Activated CD8-positive, alpha-beta memory T cell treated with anti-CD3 and anti-CD28 coated beads, Interleukin-2, amount 50 U/mL, for 1 hour (primary cell): ENCODE measurements around the gene SLC38A3.
A peak's percentile ranks its signal among the peaks of the same experiment; 100 is the strongest.
"Not testable (repeated sequence)": the region's sequence is repeated elsewhere in the genome, so short reads cannot be mapped to it uniquely, and the experiment has no call there.

Experiments used
- DNase-seq: peaks from one replicate; pipeline ENCODE4 v3.0.0-alpha.2; 2020; ENCODE audit errors: extremely low read depth

The SLC38A3 gene

DNA sequence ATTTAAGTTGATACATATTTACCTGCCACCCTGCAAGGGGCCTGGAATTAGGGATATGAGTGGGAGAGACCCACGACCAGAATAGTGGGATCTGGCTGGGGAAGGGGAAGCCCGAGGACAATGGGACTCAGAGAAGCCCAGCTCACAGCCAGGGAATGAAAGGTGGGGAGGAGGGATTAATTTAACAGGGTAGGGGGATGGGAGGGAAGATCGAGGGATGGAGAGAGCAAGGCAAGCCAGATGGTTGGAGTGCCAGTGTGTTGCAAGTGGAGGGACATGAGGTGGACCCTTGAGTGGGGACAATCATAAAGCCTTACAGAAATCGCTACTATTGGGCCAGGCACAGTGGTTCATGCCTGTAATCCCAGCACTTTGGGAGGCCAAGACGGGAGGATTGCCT is 26.5 kb downstream of the SLC38A3 start:
- no peak for DNase-seq

DNA sequence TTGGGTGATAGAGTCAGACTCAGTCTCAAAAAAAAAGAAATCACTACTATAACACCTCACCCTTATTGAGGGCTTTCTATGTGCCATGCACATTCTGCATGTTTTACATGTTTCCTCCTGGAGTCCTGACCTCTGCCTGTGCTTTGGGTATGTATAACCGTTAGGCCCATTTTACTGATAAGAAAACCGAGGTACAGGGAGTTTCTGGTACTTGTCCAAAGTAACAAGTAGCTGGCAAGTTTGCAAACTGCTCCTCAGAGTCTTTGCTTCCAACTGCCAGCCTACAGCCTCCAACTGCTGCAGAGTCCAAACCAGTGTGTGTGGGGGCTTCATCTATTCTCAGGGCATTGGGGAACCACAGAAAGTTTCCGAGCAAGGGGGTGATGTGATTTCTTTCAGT is 27.2 kb downstream of the SLC38A3 start:
- no peak for DNase-seq

DNA sequence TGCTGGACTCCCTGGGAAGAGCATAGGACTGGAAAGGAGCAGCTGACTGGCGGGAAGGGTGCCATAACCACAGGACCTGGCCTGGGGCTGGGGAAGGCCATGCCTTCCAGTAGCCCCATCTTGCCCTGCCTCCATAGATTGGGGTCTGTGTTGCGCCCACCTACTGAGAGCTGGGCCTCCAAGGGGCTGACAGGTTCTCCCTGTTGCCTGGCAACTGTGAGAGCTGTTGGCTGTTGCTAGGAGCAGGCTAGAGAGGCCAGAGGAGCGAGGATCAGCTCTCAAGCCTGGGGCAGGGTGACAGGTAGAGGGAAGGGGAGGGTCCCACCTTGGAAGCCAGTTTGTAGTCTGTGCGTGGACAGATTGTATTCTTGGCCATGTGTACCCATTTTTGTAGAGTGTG is 28.1 kb downstream of the SLC38A3 start:
- no peak for DNase-seq

DNA sequence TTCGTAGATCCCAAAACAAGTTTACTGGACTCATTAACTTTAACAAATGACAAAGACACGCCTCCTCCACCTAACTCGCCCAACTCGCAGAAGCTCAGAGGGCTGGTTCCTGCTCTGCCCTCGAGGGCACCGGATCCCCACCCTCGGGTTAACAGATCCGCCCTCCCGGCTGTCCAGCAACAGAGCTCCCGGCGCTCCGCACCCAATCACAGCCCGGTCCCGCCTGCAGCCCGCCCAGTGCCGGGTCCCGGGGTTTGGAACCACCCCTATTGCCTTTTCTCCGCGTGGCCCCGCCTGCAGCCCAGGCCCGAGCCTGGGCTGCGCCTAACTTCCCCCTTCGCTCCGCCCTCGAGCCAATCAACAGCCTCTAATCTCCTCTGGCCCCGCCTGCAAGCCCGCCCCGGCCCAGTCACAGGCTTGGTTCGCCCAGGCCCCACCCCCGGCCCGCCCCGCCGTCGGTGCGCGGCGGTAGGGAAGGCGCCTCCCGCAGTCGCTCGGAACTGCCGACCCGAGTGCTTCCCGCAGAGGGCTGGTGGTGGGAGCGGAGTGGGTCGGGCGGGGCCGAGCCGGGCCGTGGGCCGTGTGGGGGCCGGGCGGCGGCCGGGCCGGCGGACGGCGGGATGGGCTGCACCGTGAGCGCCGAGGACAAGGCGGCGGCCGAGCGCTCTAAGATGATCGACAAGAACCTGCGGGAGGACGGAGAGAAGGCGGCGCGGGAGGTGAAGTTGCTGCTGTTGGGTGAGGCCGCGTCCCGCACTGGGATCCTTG is 30.8 kb downstream of the SLC38A3 start, which contains the start of gene GNAI2:
Gene GNAI2, plus strand, starts transcription at position 489 of the 768 bp plus-strand sequence. Its CDS starts 132 bp downstream, at position 621.
- peak; percentile 96 for DNase-seq

DNA sequence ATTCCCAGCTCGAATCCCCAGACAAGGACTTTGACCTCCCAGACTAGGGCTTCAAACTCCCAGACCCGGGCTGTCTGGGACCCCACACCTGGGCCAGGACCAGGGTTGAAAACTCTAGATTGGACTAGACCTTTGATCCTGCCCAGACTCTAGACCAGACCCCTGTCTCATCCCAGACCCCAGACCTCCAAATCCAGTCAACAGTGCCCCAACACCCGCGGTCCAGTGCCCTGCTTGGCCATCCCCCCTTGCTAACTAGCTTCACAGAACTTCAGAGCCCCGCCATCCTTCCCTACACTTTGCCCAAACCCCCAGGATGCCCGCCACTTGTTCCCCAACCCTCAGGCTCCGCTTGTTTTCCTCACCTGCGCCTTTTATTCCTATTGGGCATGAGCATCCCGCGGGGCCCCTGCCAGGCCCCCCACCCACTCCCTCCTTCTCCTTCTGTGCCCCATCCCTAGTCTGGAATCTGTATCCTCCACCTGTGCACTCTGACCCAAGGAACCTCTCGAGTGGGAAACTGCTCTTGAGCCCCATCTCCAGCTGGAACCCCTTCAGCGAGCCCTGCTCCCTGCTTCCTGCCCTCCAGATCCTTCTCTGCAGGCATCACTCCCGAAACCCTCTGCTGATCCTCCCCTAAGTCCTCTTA is 31.5 kb downstream of the SLC38A3 start:
- DNase-seq, result no peak

DNA sequence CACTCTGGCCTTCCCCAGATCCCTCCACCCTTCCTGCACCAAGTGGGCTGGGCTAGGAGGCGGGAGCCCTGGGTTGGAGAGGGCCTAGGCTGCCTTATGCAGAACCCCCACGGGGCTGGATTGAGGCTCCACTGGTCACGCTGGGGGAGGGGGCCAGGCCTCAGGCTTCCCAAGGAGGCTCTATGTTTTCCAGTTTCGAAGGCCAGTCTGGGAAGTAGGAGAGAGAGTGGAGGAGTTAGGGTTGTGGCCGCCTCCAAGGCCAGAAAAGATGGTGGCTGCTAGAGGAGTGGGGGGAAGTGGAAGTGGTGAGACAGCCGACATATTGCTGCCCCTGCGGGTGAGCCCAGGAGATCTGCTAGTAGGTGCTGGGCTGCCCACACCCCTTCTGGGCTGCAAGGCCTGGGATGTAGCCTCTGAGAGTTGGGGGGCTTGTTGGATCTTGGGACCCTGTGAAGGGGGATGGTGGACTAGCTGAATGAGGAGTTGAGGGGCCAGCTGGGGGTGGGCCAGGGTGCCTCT is 32.1 kb downstream of the SLC38A3 start:
- no peak for DNase-seq

DNA sequence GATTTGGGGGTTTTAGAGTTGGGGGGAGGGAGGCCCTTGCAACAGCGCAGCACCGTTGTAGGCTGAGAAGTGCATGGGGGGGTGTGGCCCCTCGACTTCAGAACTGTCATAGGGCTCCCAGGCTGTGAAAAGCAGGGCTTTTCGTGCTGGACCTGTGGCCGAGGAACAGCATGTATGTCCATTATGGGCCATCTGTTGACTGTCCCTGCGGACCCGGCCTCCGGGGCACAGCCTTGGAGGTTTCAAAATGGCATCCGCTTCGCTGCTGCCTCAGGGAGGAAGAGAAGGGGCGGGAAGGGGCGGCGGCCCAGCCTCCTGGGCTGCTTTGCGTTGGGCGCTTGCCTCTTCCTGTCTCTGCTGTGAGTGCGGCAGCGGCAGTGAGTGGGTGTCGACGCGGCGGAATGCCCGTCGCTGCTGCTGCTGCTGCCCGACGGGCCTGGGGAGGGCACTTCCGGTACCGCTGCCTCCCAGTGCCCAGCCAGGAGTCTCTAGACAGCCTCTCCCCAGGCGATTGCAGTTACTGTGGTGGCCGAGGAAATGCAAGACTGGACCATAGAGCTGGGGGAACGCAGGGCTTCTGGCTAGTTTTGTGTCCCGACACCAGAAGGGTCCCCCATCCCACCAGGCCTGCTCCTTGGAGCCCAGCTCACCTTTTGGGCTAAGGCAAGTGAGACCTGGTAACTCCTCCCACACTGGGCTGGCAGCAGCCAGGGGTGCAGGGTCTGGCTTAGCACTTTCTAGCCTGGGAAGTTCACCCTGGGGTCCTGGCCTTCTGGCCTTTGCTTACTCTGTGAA is 32.9 kb downstream of the SLC38A3 start:
- DNase-seq, result peak; percentile 59

DNA sequence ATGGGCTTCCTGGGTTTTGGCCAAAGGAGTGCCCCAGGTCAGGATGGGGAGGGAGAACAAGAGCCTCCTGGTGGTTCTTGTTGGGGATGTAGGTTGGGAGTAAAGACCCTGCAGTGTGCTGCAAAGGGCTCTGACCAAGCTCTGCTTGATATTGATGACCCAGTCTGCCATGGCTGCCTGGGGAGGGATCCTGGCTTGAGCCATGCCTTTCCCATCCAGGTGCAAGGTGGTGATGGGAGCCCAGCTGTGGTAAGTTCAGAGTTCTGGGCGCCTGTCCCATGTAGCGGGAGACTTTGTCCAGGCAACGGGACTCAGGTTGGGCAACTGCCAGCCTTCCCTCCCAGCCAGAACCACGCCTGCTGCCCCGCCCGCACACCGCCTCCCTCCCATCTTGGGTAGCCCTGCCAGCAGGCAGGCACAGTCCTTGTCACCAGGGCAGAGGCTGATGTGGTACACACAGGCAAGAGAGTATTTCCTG is 33.5 kb downstream of the SLC38A3 start:
- no peak for DNase-seq

DNA sequence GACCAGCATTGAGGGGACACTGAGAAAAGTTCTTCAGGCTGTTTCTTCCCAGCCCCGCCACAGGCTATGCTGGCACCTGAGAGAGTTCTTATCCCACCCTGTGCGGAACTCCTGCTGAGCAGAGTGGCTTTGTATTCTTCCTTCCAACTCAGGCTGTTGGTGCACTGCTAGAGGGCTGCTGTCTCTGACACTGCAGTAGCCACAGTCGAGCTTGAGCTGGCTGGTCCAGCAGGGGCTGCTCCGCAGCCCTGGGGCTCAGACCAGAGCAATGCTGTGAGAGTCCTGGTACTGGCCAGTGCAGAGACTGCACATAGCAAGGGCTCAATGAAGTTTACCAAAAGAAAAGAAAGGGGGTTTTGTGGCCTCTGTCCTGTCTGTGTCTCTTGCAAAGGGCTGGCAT is 34.6 kb downstream of the SLC38A3 start:
- no peak for DNase-seq

DNA sequence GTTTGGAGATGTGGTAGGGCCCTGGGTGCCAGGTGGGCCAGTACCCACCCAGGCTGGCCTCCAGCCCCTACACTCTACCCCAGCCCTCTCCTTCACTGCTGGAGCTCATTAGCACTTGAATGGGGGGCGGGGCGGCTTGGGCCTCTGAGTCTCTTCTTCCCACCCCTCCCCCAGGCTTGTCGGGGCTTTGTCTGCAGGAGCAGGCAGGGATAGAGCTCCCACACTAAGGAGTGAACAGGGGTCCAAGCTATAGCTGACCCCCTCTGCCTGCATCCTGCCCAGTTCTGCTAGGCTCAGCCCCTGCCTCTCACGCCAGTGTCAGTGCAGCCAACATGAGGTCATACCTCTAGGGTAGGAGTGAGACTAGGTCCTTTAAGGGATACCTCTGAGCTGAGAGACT is 36.1 kb downstream of the SLC38A3 start:
- no peak for DNase-seq

DNA sequence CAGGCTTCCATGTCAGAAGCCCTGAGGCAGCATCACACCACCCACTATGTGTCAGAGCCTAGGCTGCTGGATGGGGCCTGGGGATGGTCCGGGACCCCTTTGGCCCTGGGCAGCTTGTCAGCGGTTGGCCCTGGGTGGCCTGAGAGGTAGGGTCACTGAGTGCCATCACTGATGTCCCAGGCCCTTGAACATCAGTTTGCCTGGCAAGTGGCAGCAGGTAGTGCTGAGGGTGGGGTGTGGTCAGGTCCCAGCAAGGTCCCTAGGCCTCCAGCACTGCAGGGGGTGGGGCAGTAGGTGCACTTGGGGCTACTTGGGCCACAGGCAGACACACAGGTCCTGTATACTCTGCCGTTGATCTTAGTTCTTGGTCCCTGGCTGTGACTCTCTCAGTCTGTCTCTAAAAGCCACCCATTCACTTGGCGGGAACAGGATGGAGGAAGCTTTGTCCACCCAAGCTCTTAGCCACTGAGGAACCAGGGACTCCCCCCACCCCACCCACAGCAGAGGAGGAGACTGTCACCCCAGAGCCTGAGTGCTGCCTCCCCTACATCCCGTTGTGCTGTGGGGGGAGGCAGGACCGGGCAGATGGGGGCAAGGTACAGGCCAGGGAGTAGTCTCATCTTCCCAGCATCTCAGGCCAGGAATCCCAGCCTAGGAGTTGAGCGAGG is 36.8 kb downstream of the SLC38A3 start:
- DNase-seq, result no peak

DNA sequence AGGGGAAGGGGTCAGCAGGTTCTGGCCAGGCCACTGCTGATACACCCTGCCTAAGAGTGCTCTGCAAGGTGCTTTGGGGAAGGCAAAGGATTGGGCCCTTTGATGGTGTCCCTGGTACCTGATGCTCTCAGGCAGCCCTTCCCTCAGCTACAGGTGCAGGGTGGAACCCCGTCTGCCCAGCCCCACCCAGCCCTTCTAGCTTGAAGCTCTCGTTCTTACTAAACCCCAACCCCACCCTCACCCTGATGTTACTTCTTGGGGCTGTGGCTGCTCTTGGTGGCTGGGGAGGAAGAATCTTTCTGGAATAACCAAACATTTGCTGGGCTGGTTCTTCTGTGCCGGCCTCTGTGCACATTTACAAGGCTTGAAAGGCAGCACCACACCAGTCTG is 37.3 kb downstream of the SLC38A3 start:
- no peak for DNase-seq

DNA sequence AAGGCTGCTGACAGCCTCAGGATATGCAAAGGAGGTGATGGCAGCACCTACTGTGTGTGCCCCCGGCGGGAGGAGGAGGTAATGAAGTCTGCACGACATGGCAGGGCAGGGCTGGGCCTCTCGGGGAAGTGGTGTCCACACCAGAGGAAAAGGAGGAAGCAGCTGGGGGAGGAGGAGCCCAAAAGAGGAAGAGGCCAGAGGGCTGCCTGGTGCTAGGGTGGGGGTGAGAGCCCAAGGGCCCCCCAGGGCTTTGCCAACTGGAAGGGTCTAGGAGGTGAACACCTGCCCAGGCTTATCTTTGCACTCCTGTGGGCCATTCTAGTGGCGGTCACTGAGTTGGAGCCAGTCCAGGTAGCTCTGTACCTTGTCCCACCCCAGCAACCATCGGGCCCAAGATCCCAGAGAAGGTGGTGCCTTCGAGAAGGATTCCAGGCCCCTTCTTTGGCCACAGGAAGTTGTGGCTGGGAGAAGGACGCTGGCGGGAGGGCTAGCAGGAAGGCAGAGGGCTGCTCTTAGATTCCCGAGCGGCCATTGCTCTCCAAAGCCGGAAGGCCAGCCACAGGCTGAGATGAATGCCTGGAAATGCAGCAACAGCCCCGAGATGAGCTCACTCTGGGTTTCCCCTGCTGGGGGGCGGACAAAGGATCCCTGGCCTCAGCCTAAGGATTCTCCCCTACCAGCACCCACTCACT is 37.9 kb downstream of the SLC38A3 start:
- DNase-seq, result no peak

DNA sequence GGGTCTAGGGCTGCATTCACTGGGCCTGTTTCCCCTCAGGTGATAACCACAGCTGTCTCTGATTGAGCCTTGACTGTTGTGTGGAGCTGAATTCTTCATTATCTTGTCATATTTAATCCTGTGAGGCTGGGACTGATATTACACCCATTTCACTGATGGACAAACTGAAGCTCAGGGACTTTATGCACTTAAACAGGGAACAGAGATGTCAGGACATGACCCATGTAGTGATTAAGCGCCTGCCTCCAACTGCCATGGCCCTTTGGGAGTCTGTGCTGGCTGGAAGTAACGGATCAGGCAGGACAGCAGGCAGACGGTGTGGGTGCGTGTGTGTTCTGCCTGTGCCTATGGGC is 38.4 kb downstream of the SLC38A3 start:
- DNase-seq, result no peak

DNA sequence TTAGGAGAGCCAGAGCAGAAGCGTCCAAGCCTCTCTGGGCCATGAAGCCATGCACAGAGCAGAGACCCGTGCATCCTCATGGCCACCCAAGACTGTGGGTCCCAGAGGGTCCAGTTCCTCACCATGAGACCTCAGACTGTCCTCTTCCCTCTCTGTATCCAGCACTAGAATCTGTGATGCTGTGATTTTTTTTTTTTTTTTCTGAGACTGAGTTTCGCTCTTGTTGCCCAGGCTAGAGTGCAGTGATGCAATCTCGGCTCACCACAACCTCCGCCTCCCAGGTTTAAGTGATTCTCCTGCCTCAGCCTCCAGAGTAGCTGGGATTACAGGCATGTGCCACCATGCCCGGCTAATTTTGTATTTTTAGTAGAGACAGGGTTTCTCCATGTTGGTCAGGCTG is 39.7 kb downstream of the SLC38A3 start:
- not testable (repeated sequence) for DNase-seq

DNA sequence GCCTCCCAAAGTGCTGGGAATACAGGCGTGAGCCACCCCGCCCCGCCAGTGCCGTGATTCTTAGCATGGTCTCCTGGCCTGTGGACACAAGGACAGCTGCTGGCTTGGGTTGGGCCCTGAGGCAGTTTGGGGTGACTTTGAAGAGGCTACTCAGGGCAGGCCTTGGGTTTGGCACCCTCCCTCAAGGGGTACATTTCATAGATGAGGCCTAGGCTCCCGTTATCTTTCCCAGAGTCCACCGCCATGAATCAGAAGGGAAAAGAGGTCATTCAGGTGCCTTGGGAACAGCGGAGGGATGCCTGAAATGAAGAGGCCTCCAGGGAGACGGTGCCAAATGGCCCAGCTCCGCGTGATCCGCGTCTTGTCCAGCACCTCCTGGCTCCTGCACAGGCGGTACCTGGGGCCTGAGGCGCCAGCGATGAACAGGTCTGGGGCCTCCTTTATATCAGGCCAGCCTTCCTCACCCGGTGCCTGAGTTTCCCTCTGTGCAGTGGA is 40.2 kb downstream of the SLC38A3 start:
- DNase-seq, result no peak

DNA sequence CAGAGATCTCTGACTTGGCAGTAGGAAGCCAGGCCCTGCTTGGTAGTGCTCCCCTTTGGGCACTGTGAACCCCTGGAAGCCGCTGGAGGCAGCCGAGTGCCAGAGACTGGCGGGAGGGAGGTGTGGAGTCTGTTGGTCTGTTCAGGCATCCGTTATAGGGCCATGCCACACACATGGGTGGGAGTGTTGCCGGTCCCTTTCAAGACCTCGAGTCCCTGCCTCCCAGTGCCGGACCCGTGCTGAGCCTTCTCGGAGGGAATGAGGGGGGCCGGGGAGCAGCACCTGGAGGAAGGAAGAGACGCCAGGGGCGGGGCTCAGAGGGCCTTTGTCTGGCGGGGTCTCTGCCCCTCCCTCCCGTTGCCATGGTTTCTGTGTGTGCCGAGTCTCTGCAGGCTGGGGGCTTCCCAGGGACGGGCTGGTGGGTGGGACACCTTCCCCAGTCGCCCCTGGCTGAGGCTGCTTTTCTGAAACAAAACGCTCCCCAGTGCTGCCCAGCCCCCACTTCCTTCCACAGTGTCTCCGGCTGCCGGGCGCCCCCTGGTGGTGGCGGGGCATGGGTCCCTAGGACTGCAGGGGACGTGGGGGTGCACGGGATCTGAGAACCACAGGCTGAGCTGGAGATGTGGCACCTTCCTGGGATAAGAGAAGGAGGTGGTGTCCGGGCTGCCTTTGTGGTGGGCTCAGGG is 40.9 kb downstream of the SLC38A3 start:
- DNase-seq, result peak; percentile 92

DNA sequence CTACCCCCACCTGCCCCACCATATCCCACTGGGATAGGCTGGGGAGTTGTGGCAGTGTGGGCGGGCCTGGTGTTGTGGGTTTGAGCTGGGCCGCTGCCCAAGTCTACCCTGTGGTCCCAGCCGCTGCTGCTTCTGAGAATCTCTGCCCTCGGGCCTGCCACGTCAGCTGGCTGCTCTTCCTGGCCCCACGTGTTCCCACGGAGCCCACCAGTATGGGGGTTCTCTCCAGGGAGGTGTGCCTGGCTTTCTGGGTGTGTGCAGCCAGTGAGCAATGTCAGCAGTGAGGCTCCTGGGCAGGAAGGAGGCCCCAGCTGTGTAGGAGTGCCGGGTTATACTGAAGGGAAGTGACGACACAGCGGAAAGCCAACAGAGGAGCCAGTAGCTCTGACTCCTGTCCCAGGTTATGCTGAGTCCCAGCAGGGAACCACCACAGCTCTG is 41.5 kb downstream of the SLC38A3 start:
- peak; percentile 67 for DNase-seq

DNA sequence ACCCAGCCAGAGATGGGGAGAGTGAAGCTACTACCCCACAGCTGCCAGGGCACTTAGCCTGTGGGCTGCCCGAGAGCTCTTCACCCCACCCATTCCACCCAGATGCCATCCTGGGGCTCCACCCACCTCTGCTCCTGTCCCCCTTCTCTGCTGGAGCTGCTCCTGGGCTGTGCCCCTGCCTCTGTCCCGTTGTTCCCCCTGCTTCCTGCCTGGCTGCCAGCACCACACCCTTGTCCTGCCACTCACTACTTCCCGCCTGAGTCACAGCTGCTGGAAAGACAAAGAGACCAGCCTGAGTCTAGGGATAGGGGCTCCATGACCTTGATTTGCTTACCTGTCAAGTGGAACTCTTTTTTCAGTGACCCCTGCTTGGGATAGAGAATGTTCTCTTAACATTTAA is 43.3 kb downstream of the SLC38A3 start:
- DNase-seq, result no peak

DNA sequence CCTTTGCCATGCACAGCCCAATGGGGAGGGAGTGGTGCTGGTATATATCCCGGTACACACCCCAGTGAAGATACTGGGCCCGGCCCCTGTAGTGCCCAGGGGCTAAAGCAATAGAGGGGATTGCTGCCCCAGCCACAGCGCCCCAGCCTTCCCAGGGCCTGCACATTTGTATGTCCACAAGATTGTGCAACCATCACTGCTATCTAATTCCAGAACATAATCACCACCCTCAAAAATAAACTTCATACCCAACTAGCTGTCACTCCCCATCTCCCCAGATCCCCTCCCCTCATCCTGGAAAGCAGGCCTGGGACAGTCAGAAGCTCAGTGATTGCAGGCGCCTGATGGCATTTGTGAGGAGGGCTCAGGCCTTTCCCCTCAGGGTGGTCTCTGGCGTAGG is 44.4 kb downstream of the SLC38A3 start:
- no peak for DNase-seq
